NCI-H510A (cell line): ENCODE results near the gene SHC4.
"Not testable (repeated sequence)": the region's sequence is repeated elsewhere in the genome, so short reads cannot be mapped to it uniquely, and the experiment has no call there.

Experiments used
- DNase-seq: peaks from one replicate; lab custom pipeline; 2025; lab: John Stamatoyannopoulos, UW

SHC4 gene

GRCh38 chr15:48924528-48925393, 39.0 kb downstream of the SHC4 start:
- no peak for DNase-seq

DNA sequence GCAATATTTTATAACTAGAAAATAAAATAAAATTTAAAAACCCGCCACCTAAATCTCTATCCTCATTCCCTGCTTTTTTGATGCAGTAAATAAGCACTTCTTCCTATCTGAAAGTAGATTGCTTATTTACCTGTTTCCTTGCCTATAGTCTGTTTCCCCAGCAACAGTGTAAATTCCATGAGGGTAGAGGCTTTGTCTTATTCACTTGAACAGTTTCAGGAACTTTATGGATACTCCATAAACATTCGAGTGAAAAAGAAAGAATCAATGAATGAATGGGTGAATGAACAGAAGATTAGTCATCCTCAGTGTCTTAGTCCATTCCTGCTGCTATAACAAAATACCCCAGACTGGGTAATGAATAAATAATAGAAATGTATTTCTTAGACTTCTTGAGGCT, 41.7 kb downstream of the SHC4 start:
- DNase-seq, result no peak

- DNase-seq, result no peak
These were observed 47.0 kb downstream of the SHC4 start for GRCh38 chr15:48916721-48917120.

DNA sequence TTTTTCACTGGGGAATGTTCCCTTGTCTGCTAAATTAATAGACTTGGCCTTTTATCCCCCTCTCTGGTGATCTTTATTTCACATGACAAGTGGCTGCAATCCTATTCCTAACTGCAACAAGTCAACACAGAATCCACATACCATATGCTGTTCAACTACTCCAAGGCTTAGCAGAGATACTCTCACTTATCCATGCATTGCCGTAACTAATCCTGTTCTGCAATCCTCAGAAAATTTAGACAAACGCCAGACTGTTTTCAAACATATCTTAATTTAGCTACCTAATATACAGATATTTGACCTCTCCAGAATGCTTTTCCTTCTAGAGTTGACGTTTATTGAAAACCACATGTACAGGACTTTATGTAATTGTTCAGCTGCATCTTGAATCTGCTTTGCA, 47.9 kb downstream of the SHC4 start:
- DNase-seq, result no peak

DNA sequence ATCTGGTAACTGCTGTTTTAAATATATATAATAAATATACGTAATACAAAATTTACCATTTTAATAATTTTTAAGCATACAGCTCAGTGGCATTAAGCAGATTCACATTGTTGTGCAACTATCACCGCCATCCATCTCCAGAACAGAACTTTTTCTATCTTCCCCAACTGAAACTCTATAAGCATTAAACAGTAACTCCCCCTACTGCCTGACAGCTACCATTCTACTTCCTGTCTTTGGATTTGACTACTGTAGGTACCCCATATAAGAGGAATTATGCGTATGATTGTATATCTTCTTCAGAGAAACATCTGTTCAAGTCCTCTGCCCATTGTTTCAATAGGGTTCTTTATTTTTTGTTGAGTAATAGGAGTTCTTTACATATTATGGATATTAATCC, 49.0 kb downstream of the SHC4 start:
- no peak for DNase-seq

DNA sequence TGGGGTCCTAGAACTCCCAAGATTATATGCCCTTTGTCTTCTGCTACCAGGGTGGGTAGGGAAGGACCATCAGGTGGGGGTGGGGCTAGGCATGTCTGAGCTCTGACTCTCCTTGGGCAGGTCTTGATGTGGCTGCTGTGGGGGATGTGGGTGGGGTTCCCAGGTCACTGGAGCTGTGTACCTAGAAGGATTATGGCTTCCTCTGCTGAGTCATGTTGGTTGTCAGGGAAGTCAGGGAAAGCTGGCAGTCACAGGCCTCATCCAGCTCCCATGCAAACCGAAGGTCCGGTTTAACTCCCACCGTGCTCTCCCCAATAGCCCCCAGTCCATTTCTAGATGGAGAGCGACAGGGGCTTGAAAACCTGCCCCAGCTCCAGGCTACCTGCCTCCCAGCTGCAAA, 50.6 kb downstream of the SHC4 start:
- no peak for DNase-seq

DNA sequence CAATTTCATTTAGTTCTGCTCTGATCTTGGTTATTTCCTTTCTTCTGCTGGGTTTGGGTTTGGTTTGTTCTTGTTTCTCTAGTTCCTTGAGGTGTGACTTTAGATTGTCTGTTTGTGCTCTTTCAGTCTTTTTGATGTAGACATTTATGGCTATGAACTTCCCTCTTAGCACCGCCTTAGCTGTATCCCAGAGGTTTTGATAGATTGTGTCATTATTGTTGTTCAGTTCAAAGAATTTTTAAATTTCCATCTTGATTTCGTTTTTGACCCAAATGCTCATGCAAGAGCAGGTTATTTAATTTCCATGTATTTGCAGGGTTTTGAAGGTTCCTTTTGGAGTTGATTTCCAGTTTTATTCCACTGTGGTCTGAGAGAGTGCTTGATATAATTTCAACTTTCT, 53.2 kb downstream of the SHC4 start:
- DNase-seq, result not testable (repeated sequence)

DNA sequence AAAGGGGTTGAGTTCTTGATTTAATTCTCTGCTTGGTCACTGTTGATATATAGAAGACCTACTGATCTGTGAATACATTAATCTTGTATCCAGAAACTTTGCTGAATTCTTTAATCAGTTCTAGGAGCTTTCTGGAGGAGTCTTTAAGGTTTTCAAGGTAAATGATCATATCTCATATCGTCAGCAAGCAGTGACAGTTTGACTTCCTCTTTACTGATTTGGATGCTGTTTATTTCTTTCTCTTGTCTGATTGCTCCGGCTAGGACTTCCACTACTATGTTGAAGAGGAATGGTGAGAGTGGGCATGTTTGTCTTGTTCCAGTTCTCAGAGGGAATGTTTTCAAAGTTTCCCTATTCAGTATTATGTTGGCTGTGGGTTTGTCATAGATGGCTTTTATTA, 54.4 kb downstream of the SHC4 start:
- DNase-seq, result not testable (repeated sequence)

DNA sequence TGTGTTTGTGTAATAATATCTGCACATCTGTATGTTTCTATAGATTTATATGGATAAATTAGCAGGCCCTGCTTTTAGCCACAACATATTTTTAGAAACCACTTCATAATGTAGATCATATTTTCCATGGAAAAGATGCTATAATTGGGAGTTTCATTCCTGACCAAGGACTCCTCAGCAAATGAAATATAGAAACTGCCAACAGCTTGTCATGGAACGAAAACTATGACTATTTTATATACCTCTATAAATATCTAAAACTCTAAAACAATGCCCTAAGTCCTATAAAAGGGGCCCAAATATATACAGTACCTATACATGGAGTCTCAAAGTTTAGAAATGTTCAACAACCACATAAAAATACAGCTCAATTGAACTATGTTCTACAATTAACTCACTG, 57.9 kb downstream of the SHC4 start:
- DNase-seq, result no peak

- no peak for DNase-seq
These were observed 58.5 kb downstream of the SHC4 start for GRCh38 chr15:48905216-48905615.

- no peak for DNase-seq
These were observed 59.0 kb downstream of the SHC4 start for GRCh38 chr15:48904758-48905157.

- no peak for DNase-seq
These were observed 63.9 kb downstream of the SHC4 start for GRCh38 chr15:48899793-48900192.

DNA sequence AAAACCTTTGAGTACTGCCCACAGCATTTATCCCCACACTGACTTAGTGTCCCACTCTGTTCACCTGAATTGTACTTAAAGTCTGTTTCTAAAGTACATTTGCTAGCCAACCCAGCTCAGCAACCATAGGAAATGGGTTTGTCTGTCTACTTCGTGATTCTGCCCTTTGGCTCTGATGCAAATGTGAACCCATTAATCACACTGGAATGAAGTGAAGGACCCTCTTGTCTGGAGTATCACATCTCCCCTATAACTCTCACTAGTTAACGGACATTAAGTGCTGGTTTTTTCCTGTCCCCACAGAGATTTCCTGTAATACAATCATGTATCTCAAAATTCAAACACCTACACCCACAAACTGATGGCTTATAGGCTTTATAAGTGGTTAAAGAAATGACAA, 65.3 kb downstream of the SHC4 start:
- no peak for DNase-seq

GRCh38 chr15:48898032-48898431, 65.7 kb downstream of the SHC4 start:
- DNase-seq, result no peak

GRCh38 chr15:48896869-48897814, 66.6 kb downstream of the SHC4 start:
- no peak for DNase-seq

- DNase-seq, result no peak
These were observed 70.4 kb downstream of the SHC4 start for GRCh38 chr15:48893311-48893710.

- DNase-seq, result no peak
These were observed 72.4 kb downstream of the SHC4 start for GRCh38 chr15:48891232-48891765.

GRCh38 chr15:48890375-48890972, 73.2 kb downstream of the SHC4 start:
- DNase-seq, result no peak

GRCh38 chr15:48889925-48890324, 73.8 kb downstream of the SHC4 start:
- DNase-seq, result no peak

GRCh38 chr15:48888836-48889235, 74.9 kb downstream of the SHC4 start:
- no peak for DNase-seq

GRCh38 chr15:48888191-48888590, 75.5 kb downstream of the SHC4 start:
- no peak for DNase-seq

DNA sequence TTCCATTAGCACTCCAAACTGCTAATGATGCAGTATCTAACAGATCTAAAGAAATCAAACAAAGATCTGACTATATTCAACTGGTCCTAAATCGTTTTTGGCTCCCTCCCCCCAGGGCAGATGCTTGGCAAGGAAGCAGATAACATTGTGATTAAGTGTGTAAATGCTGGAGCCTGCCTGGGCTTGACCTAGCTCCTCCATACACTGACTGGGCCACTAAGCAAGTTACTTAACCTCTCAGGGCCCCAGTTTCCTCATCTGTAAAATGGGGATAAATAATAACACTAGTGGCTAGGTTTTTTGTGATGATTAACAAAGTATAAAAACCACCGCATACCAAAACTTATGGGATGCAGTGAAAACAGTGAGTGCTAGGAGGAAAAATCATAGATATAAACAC, 76.6 kb downstream of the SHC4 start:
- DNase-seq, result no peak
